MCF 10A (cell line): ENCODE measurements around the gene RPRM. TPM values are rescaled to one million over a fixed set of nuclear protein-coding genes. Genes with fewer than 3 reads are reported as not detected.

ENCODE experiments used
- Bru-seq: library from RNA; stranded (reverse); fragments of 400-500 nt; gene quantifications from one replicate; lab custom pipeline; 2021; lab: Mats Ljungman, UMichigan
- BruChase-seq, 2 experiments: library from RNA; stranded (reverse); fragments of 400-500 nt; gene quantifications; one replicate each; lab custom pipeline; 2021; lab: Mats Ljungman, UMichigan
- BruUV-seq: library from RNA; stranded (reverse); fragments of 400-500 nt; replicated peaks from 2 replicates; lab custom pipeline; 2021; lab: Mats Ljungman, UMichigan
- CTCF ChIA-PET: fragments of 300-600 bp; sonication (Branson Sonifier 250); formaldehyde crosslinking; extraction: SDS; loops from one replicate; lab custom pipeline; 2021; ENCODE audit warnings: antibody characterized with exemption, inconsistent platforms; lab: Yijun Ruan, JAX
- POLR2A ChIA-PET: fragments of 300-600, 350-650 bp; sonication (Branson Sonifier 250); formaldehyde crosslinking; extraction: SDS; loops from one replicate; lab custom pipeline; 2020; ENCODE audit warnings: antibody characterized with exemption, inconsistent platforms; lab: Yijun Ruan, JAX
- DNase-seq: peaks from one replicate; pipeline ENCODE4 v3.0.0-alpha.2; 2018; ENCODE audit not compliant: unreplicated experiment
- H3K27ac Mint-ChIP-seq: one replicate; pipeline ENCODE4 v1.8.0; 2022; ENCODE audit warnings: mild to moderate bottlenecking, low read depth, mixed read lengths; ENCODE audit not compliant: unreplicated experiment
- H3K27me3 Mint-ChIP-seq: one replicate; pipeline ENCODE4 v1.8.0; 2022; ENCODE audit warnings: mixed read lengths; ENCODE audit not compliant: insufficient read depth, unreplicated experiment
- H3K36me3 Mint-ChIP-seq: one replicate; pipeline ENCODE4 v1.8.0; 2022; ENCODE audit warnings: mild to moderate bottlenecking, moderate library complexity, mixed read lengths; ENCODE audit not compliant: insufficient read depth, unreplicated experiment
- H3K4me1 Mint-ChIP-seq: one replicate; pipeline ENCODE4 v1.8.0; 2022; ENCODE audit warnings: mixed read lengths; ENCODE audit not compliant: insufficient read depth, unreplicated experiment
- H3K4me3 Mint-ChIP-seq: one replicate; pipeline ENCODE4 v1.8.0; 2022; ENCODE audit warnings: mild to moderate bottlenecking, moderate library complexity, mixed read lengths; ENCODE audit not compliant: unreplicated experiment
- H3K9me3 Mint-ChIP-seq: one replicate; pipeline ENCODE4 v1.8.0; 2022; ENCODE audit warnings: mixed read lengths; ENCODE audit not compliant: unreplicated experiment
- intact Hi-C: fragments of 100-400 bp; cut with micrococcal nuclease; formaldehyde crosslinking; loops from 2 replicates; pipeline ENCODE4 v1.14.1; 2022
- long read RNA-seq: library from polyadenylated mRNA; stranded (forward); transcript quantifications from one replicate; pipeline ENCODE4 v2.0.0, GENCODE V29; 2022
- total RNA-seq: library from RNA; stranded (reverse); gene quantifications from 2 replicates; pipeline ENCODE4 v1.2.3, GENCODE V29; 2022
- TF ChIP-seq, protein P1 (sequence below): fragments of 200-600 bp; IDR thresholded peaks from one replicate; pipeline ENCODE4 v1.8.0; 2022; ENCODE audit warnings: antibody characterized with exemption, mild to moderate bottlenecking; ENCODE audit not compliant: unreplicated experiment

RPRM gene
- total RNA-seq (not detected in 2 replicates), Bru-seq, nascent RNA (not detected), BruChase-seq, experiment 1, labeled RNA remaining after a 6-hour chase (not detected), BruChase-seq, experiment 2, labeled RNA remaining after a 2-hour chase (not detected)
- long read RNA-seq, result 0 reads

DNA sequence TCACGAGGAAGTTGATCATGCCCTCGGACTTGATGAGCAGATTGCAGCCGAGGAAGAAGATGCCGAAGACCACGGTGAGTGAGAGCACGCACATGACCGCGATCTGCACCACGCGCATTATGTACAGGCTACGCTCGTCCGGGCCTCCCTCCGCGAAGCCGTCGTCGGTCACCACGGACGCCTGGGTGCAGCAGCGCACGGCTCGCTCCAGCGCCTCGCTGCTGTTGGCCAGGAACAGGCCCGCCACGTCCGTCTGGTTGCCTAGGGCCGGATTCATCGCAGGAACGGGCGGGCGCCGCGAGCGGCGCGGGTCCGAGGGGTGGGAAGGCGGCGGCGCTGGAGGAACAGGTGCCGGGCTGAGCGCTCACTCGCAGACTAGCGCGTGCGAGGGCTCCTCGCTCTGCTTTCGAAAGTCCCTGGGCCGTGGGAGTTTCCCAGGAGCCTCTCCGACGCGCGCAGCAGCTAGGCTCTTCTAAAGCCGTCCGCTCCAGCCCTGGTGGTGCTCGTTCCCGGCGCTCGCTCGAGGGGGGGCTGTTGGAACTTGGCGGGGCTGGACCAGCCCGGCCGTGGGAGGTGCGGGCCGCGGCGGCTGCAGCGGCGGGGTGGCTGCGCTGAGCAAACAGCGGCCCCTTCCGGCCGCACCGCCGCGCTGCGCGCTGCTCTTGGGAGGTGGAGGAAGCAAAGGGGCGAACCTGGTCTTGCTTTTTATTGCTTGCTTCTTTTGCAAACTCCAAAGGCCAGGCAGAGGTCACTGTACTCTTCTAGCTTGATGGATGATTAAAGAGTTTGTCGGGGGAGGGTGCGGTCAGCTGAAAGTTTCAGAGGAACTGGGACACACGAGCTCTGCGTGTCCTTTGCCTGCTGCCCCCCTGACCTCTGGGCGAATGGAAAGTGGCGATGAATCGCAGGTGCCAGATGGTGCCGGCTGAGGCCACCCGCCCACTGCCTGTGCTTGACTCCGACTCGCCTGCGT lies at the start of gene RPRM:
TSS of gene RPRM (minus strand) at position 474 of the 973 bp plus-strand sequence. CDS start at position 277, 197 bp downstream.
- intact Hi-C loops, result loop anchor here (1.0 to 10.0 kb wide), 5 partner anchors 134 to 735 kb away; no protein-coding TSS in a partner anchor
- ChIA-PET CTCF (interaction anchor here (0.5 to 3.3 kb wide), 58 partner anchors 9 to 1609 kb away, joined by 3 to 19 read pairs (median 4); no protein-coding TSS in a partner anchor), POLR2A (no interaction called here)
- no TSS peak for BruUV-seq
- H3K27ac Mint-ChIP-seq, result no peak within 1 kb of the TSS
- TF ChIP-seq, protein P1, sequence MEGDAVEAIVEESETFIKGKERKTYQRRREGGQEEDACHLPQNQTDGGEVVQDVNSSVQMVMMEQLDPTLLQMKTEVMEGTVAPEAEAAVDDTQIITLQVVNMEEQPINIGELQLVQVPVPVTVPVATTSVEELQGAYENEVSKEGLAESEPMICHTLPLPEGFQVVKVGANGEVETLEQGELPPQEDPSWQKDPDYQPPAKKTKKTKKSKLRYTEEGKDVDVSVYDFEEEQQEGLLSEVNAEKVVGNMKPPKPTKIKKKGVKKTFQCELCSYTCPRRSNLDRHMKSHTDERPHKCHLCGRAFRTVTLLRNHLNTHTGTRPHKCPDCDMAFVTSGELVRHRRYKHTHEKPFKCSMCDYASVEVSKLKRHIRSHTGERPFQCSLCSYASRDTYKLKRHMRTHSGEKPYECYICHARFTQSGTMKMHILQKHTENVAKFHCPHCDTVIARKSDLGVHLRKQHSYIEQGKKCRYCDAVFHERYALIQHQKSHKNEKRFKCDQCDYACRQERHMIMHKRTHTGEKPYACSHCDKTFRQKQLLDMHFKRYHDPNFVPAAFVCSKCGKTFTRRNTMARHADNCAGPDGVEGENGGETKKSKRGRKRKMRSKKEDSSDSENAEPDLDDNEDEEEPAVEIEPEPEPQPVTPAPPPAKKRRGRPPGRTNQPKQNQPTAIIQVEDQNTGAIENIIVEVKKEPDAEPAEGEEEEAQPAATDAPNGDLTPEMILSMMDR, result peak; percentile 97
- peaks cover 48% of the 10 kb centered on the region for H3K27me3 Mint-ChIP-seq
- H3K4me1 Mint-ChIP-seq, result peaks cover 7% of the 10 kb centered on the region
- peak within 1 kb of the TSS; percentile 55 for H3K4me3 Mint-ChIP-seq
- H3K36me3 Mint-ChIP-seq, result no peaks in the 10 kb centered on the region
- no peaks in the 10 kb centered on the region for H3K9me3 Mint-ChIP-seq
- DNase-seq, result peak; percentile 52

DNA sequence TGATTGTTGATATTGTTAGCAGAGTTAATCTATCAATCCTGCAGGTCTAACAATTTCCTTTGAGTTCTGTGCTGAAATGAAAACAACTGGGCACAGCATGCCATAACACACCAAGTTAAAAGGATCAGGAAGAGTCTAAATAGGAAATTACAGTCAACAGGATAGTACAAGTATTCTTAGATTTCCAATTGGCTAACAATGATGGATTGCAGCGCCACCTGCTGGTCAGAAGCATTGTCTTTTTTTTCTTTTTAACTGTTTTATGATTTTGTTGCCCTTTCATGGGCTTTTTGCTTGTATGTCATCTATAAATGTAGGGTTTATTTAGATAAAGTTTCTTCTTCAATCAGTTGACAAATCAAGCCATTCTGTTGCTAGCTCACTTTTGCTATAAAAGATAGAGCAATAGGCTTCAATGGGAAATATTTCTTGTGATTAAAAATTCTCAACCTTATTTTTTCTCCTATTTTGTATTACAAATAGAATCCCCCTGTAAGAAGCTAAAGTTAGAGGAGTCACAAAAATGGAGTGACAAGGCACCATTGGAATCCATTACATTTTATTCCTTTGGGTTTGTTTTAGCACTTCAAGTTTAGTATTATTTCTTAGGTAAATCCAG lies 40.8 kb upstream of the RPRM start:
- Mint-ChIP-seq H3K4me1 (no peaks in the 10 kb centered on the region), H3K27me3 (peaks cover 33% of the 10 kb centered on the region), H3K9me3 (no peaks in the 10 kb centered on the region), H3K4me3 (no peak overlapping the region), H3K36me3 (no peaks in the 10 kb centered on the region), H3K27ac (no peak overlapping the region)
- BruUV-seq, result no TSS peak
- ChIA-PET CTCF (interaction anchor here (0.6 to 5.2 kb wide), 31 partner anchors 10 to 1333 kb away, joined by 3 to 36 read pairs (median 3); no protein-coding TSS in a partner anchor), POLR2A (no interaction called here)
- TF ChIP-seq, protein P1, result peak; percentile 73
- peak; percentile 70 for DNase-seq
- intact Hi-C loops, result loop anchor here (1.0 to 2.0 kb wide), 4 partner anchors 174 to 777 kb away; no protein-coding TSS in a partner anchor

DNA sequence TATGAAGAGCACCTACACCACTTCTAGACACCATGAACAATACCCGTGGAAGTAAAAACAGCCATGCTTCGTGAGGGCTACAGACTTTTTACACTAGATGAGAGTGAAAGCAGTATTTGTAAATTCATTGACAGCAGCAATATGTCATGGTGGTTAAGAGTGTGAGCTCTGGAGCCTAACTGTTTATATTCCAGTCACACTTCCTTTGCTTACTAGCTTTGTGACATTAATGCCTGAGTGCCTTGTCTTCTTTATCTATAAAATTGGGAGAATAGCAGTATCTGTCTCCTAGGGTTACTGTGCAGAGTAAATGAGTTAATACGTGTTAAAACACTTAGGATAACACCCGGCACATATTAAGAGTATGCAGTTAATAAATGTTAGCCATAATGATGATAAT lies 33.8 kb upstream of the RPRM start:
- no peaks in the 10 kb centered on the region for H3K36me3 Mint-ChIP-seq
- intact Hi-C loops, result no loop called here

More for the DNA sequence above, 33.8 kb upstream of the RPRM start:
- H3K27me3 Mint-ChIP-seq, result peaks cover 30% of the 10 kb centered on the region
- POLR2A ChIA-PET, result no interaction called here
- H3K9me3 Mint-ChIP-seq, result no peaks in the 10 kb centered on the region
- no peaks in the 10 kb centered on the region for H3K4me1 Mint-ChIP-seq
- TF ChIP-seq, protein P1, result no peak
- DNase-seq, result no peak
- no TSS peak for BruUV-seq
- CTCF ChIA-PET, result interaction anchor here (0.6 kb wide), 1 partner anchor 863 kb away, joined by 3 read pairs; no protein-coding TSS in a partner anchor
- H3K4me3 Mint-ChIP-seq, result no peak overlapping the region
- no peak overlapping the region for H3K27ac Mint-ChIP-seq
